ENCODE data around the gene ARL6IP5.

The ARL6IP5 gene

GRCh38 chr3:69084326-69085167 lies at the start of gene ARL6IP5:
TSS of gene ARL6IP5 (plus strand) at chr3:69084937. CDS start at chr3:69085048, 111 bp downstream.
- DNase-seq (ENCODE audit: low read depth in 2 of 2) = peak; percentile 85 to 90

GRCh38 chr3:69044608-69045007 lies 40.1 kb upstream of the ARL6IP5 start:
- DNase-seq (ENCODE audit: low read depth in 2 of 2) = no peak

GRCh38 chr3:69048990-69049389 lies 35.7 kb upstream of the ARL6IP5 start:
- no peak for DNase-seq (ENCODE audit: low read depth in 2 of 2)

- peak; percentile 95 to 97 for DNase-seq (ENCODE audit: low read depth in 2 of 2)
These were observed 32.8 kb upstream of the ARL6IP5 start, which contains the start of gene TMF1 for GRCh38 chr3:69051756-69052471. TSS of gene TMF1 (minus strand) at chr3:69052333. CDS start at chr3:69052086, 247 bp downstream.

GRCh38 chr3:69052472-69052898 lies 32.3 kb upstream of the ARL6IP5 start:
- DNase-seq (ENCODE audit: low read depth in 2 of 2) = no peak

GRCh38 chr3:69058180-69058946 lies 26.4 kb upstream of the ARL6IP5 start:
- no peak for DNase-seq (ENCODE audit: low read depth in 2 of 2)

GRCh38 chr3:69058947-69059224 lies 25.9 kb upstream of the ARL6IP5 start:
- DNase-seq (ENCODE audit: low read depth in 2 of 2) = no peak

GRCh38 chr3:69059688-69060087 lies 25.0 kb upstream of the ARL6IP5 start:
- DNase-seq (ENCODE audit: low read depth in 2 of 2) = no peak

GRCh38 chr3:69063636-69064035 lies 21.1 kb upstream of the ARL6IP5 start:
- no peak for DNase-seq (ENCODE audit: low read depth in 2 of 2)

GRCh38 chr3:69065318-69065964 lies 19.3 kb upstream of the ARL6IP5 start:
- no peak for DNase-seq (ENCODE audit: low read depth in 2 of 2)

- no peak for DNase-seq (ENCODE audit: low read depth in 2 of 2)
These were observed 18.6 kb upstream of the ARL6IP5 start for GRCh38 chr3:69066121-69066520.

- no peak for DNase-seq (ENCODE audit: low read depth in 2 of 2)
These were observed 11.8 kb upstream of the ARL6IP5 start for GRCh38 chr3:69072928-69073327.

- no peak for DNase-seq (ENCODE audit: low read depth in 2 of 2)
These were observed 5.2 kb upstream of the ARL6IP5 start for GRCh38 chr3:69079269-69080159.

GRCh38 chr3:69080233-69080920 lies 4.4 kb upstream of the ARL6IP5 start, which contains the start of gene UBA3:
TSS of gene UBA3 (minus strand) at chr3:69080365. CDS start at chr3:69080353, 12 bp downstream.
- DNase-seq (ENCODE audit: low read depth in 2 of 2) = peak; percentile 93

GRCh38 chr3:69081583-69082262 lies 3.0 kb upstream of the ARL6IP5 start:
- no peak for DNase-seq (ENCODE audit: low read depth in 2 of 2)

GRCh38 chr3:69082361-69082760 lies 2.4 kb upstream of the ARL6IP5 start:
- no peak for DNase-seq (ENCODE audit: low read depth in 2 of 2)

- peak; percentile 53 to 82 for DNase-seq (ENCODE audit: low read depth in 2 of 2)
These were observed 1.9 kb upstream of the ARL6IP5 start for GRCh38 chr3:69082805-69083204.

- no peak for DNase-seq (ENCODE audit: low read depth in 2 of 2)
These were observed 563 bp downstream of the ARL6IP5 start for GRCh38 chr3:69085168-69085832.

Measured in stimulated activated CD4-positive, alpha-beta T cell treated with anti-CD3 and anti-CD28 coated beads, Interleukin-4, amount 100 ng/mL, for 48 hours (primary cell).